Prostate gland (tissue), 2 donors: ENCODE data around the gene KRTAP25-1. TPM values are rescaled to one million over a fixed set of nuclear protein-coding genes. Genes with fewer than 3 reads are reported as not detected.
A peak's percentile ranks its signal among the peaks of the same experiment; 100 is the strongest.

Experiments
- DNase-seq: peaks from one replicate; pipeline ENCODE4 v3.0.0-alpha.2; 2019; ENCODE audit warnings: low spot score
- H3K27ac ChIP-seq, 2 donors: fragments of 200-600 bp; sonication (generic); 2 replicates each; pipeline ENCODE4 v1.5.1; 2017 to 2019
- H3K27me3 ChIP-seq: fragments of 200-600 bp; sonication (generic); replicated peaks from 2 replicates; pipeline ENCODE4 v1.5.1; 2019; ENCODE audit not compliant: insufficient read depth
- H3K36me3 ChIP-seq, 2 donors: fragments of 200-600 bp; sonication (generic); 1 replicate in 1 of 2; 2 replicates in 1 of 2; pipeline versions ENCODE4 v1.5.1 to v1.8.1; 2017 to 2019
- H3K4me1 ChIP-seq: fragments of 200-600 bp; sonication (generic); replicated peaks from 2 replicates; pipeline ENCODE4 v1.5.1; 2019
- H3K4me3 ChIP-seq, 2 donors: fragments of 200-600 bp; sonication (generic); 2 replicates each; pipeline ENCODE4 v1.5.1; 2017 to 2019
- H3K9me3 ChIP-seq: fragments of 200-600 bp; sonication (generic); 2 replicates; pipeline ENCODE4 v1.5.1; 2017
- CTCF ChIP-seq, 4 experiments: fragments of 200-600 bp in 2 of 4; fragments of 450-650 bp in 2 of 4; sonication (generic) in 2 of 4; IDR thresholded peaks; 1 replicate in 3 of 4; 2 replicates in 1 of 4; pipeline ENCODE4 v1.5.1; 2016 to 2019; ENCODE audit warnings: antibody characterized with exemption in 4 of 4, mild to moderate bottlenecking in 2 of 4, moderate library complexity in 2 of 4
- POLR2A ChIP-seq: fragments of 450-650 bp; IDR thresholded peaks from one replicate; pipeline ENCODE4 v1.6.1; 2016; ENCODE audit warnings: antibody characterized with exemption, mild to moderate bottlenecking
- POLR2AphosphoS5 ChIP-seq: sonication (generic); formaldehyde crosslinking; IDR thresholded peaks from one replicate; pipeline ENCODE4 v1.6.1; 2017; ENCODE audit warnings: antibody characterized with exemption
- WGBS: methylation state at CpG from one replicate; pipeline ENCODE4 v1.1.5; 2018; 5-methylcytosine and 5-hydroxymethylcytosine counted together
- intact Hi-C: fragments of 100-400 bp; cut with DNase I; formaldehyde crosslinking; loops from one replicate; pipeline ENCODE4 v1.14.2; 2022
- total RNA-seq, 2 donors: library from RNA; depleted of rRNA; stranded (reverse); fragments of >200 nt; gene quantifications; one replicate each; pipeline ENCODE4 v1.1.0, GENCODE V29; 2016

The KRTAP25-1 gene
- total RNA-seq, result not detected

GRCh38 chr21:30289215-30289614 lies at the start of gene KRTAP25-1:
KRTAP25-1 (minus strand) TSS chr21:30289514; CDS start chr21:30289490, 24 bp downstream.
- intact Hi-C loops, result no loop called here
- Histone ChIP-seq H3K4me1 (no peaks in the 10 kb centered on the region), H3K27ac (no peak within 1 kb of the TSS), H3K27me3 (no peaks in the 10 kb centered on the region), H3K9me3 (no peaks in the 10 kb centered on the region), H3K36me3 (no peaks in the 10 kb centered on the region), H3K4me3 (no peak within 1 kb of the TSS)
- no peak for DNase-seq
- no peak for TF ChIP-seq POLR2AphosphoS5
- no peak for TF ChIP-seq POLR2A
- no peak for TF ChIP-seq CTCF (IDR thresholded peaks at IDR 0.05)
- 92% methylated on average over 2 of the region's 2 CpGs for whole genome bisulfite sequencing

GRCh38 chr21:30338717-30339116 lies 49.4 kb upstream of the KRTAP25-1 start:
- Histone ChIP-seq H3K27ac (no peak overlapping the region), H3K9me3 (no peaks in the 10 kb centered on the region), H3K36me3 (no peaks in the 10 kb centered on the region), H3K4me1 (no peaks in the 10 kb centered on the region), H3K27me3 (no peaks in the 10 kb centered on the region), H3K4me3 (no peak overlapping the region)
- peak; percentile 9 for TF ChIP-seq POLR2AphosphoS5
- TF ChIP-seq CTCF (IDR thresholded peaks at IDR 0.05), result no peak
- WGBS, result 42% methylated on average over 4 of the region's 4 CpGs
- intact Hi-C loops, result no loop called here
- DNase-seq, result no peak

GRCh38 chr21:30337772-30338171 lies 48.5 kb upstream of the KRTAP25-1 start:
- H3K27ac ChIP-seq, result no peak overlapping the region
- DNase-seq, result no peak
- TF ChIP-seq POLR2AphosphoS5, result no peak
- H3K9me3 ChIP-seq, result no peaks in the 10 kb centered on the region
- no peaks in the 10 kb centered on the region for H3K27me3 ChIP-seq
- H3K4me3 ChIP-seq, result no peak overlapping the region
- H3K4me1 ChIP-seq, result no peaks in the 10 kb centered on the region
- intact Hi-C loops, result no loop called here
- no peaks in the 10 kb centered on the region for H3K36me3 ChIP-seq

GRCh38 chr21:30337276-30337744 lies 48.0 kb upstream of the KRTAP25-1 start, which contains the start of gene KRTAP27-1:
KRTAP27-1 (minus strand) TSS chr21:30337694; CDS start chr21:30337668, 26 bp downstream.
- H3K4me3 ChIP-seq, result no peak within 1 kb of the TSS

GRCh38 chr21:30336596-30336995 lies 47.3 kb upstream of the KRTAP25-1 start:
- H3K27me3 ChIP-seq, result no peaks in the 10 kb centered on the region
- intact Hi-C loops, result no loop called here
- no peak overlapping the region for H3K4me3 ChIP-seq
- no peak overlapping the region for H3K27ac ChIP-seq
- no peaks in the 10 kb centered on the region for H3K36me3 ChIP-seq
- DNase-seq, result no peak
- WGBS, result 60% methylated on average over 2 of the region's 2 CpGs
- no peaks in the 10 kb centered on the region for H3K9me3 ChIP-seq
- no peak for TF ChIP-seq POLR2A
- no peak for TF ChIP-seq POLR2AphosphoS5
- TF ChIP-seq CTCF (IDR thresholded peaks at IDR 0.05), result no peak
- no peaks in the 10 kb centered on the region for H3K4me1 ChIP-seq

More at GRCh38 chr21:30337276-30337744, 48.0 kb upstream of the KRTAP25-1 start, which contains the start of gene KRTAP27-1:
- Histone ChIP-seq H3K27ac (no peak within 1 kb of the TSS), H3K36me3 (no peaks in the 10 kb centered on the region), H3K9me3 (no peaks in the 10 kb centered on the region), H3K27me3 (no peaks in the 10 kb centered on the region), H3K4me1 (no peaks in the 10 kb centered on the region)
- 85% methylated on average over 6 of the region's 6 CpGs for WGBS
- TF ChIP-seq POLR2AphosphoS5, result no peak
- no peak for TF ChIP-seq CTCF (IDR thresholded peaks at IDR 0.05)
- TF ChIP-seq POLR2A, result no peak
- DNase-seq, result no peak
- intact Hi-C loops, result no loop called here
